Measurements from ENCODE around the gene C11orf54.
"Not testable (repeated sequence)": the region's sequence is repeated elsewhere in the genome, so short reads cannot be mapped to it uniquely, and the experiment has no call there.

The C11orf54 gene

GRCh38 chr11:93756748-93757147 lies 15.3 kb downstream of the C11orf54 start:
- no peak overlapping the region for H3K4me3 ChIP-seq (ENCODE audit: low read length, poor library complexity, severe bottlenecking)
- no peaks in the 10 kb centered on the region for H3K9me3 ChIP-seq (ENCODE audit: insufficient read depth, low read depth, low read length)
- no peaks in the 10 kb centered on the region for H3K9me2 ChIP-seq (replicated peaks; ENCODE audit: low read depth, low read length)
- H2AFZ ChIP-seq (ENCODE audit: low read length): no peak overlapping the region
- H3K79me2 ChIP-seq (ENCODE audit: insufficient read depth, low read length): no peaks in the 10 kb centered on the region
- no peaks in the 10 kb centered on the region for H3K27me3 ChIP-seq (ENCODE audit: insufficient read depth, low read length, poor library complexity, severe bottlenecking)
- no peak for TF ChIP-seq CTCF (conservative IDR thresholded peaks at IDR 0.05; ENCODE audit: low read length)
- TF ChIP-seq EZH2phosphoT487 (IDR thresholded peaks at IDR 0.05; ENCODE audit: borderline replicate concordance): no peak
- no peaks in the 10 kb centered on the region for H3K36me3 ChIP-seq (ENCODE audit: insufficient read depth, low read length)
- H3K4me1 ChIP-seq (ENCODE audit: insufficient read depth, low read length, poor library complexity, severe bottlenecking): no peaks in the 10 kb centered on the region
- no peak overlapping the region for H3K9ac ChIP-seq (ENCODE audit: low read depth, low read length, poor library complexity, severe bottlenecking)
- no peaks in the 10 kb centered on the region for H4K20me1 ChIP-seq (ENCODE audit: insufficient read depth, low read length, poor library complexity, severe bottlenecking)
- H3K4me2 ChIP-seq (ENCODE audit: low read depth, low read length, poor library complexity, severe bottlenecking): no peak overlapping the region
- no peaks in the 10 kb centered on the region for H3F3A ChIP-seq (ENCODE audit: low read depth)

GRCh38 chr11:93757301-93757700 lies 15.8 kb downstream of the C11orf54 start:
- no peaks in the 10 kb centered on the region for H3K9me3 ChIP-seq (ENCODE audit: insufficient read depth, low read depth, low read length)
- H3K4me3 ChIP-seq (ENCODE audit: low read length, poor library complexity, severe bottlenecking): no peak overlapping the region
- no peaks in the 10 kb centered on the region for H3F3A ChIP-seq (ENCODE audit: low read depth)
- H3K4me2 ChIP-seq (ENCODE audit: low read depth, low read length, poor library complexity, severe bottlenecking): no peak overlapping the region
- H3K79me2 ChIP-seq (ENCODE audit: insufficient read depth, low read length): no peaks in the 10 kb centered on the region
- no peak overlapping the region for H2AFZ ChIP-seq (ENCODE audit: low read length)
- TF ChIP-seq CTCF (conservative IDR thresholded peaks at IDR 0.05; ENCODE audit: low read length) (no peak), EZH2phosphoT487 (IDR thresholded peaks at IDR 0.05; ENCODE audit: borderline replicate concordance) (no peak)
- no peak overlapping the region for H3K9ac ChIP-seq (ENCODE audit: low read depth, low read length, poor library complexity, severe bottlenecking)
- H4K20me1 ChIP-seq (ENCODE audit: insufficient read depth, low read length, poor library complexity, severe bottlenecking): no peaks in the 10 kb centered on the region
- H3K4me1 ChIP-seq (ENCODE audit: insufficient read depth, low read length, poor library complexity, severe bottlenecking): no peaks in the 10 kb centered on the region
- no peaks in the 10 kb centered on the region for H3K27me3 ChIP-seq (ENCODE audit: insufficient read depth, low read length, poor library complexity, severe bottlenecking)
- H3K36me3 ChIP-seq (ENCODE audit: insufficient read depth, low read length): no peaks in the 10 kb centered on the region
- no peaks in the 10 kb centered on the region for H3K9me2 ChIP-seq (replicated peaks; ENCODE audit: low read depth, low read length)

- Histone ChIP-seq H3K9me3 (ENCODE audit: insufficient read depth, low read depth, low read length) (no peaks in the 10 kb centered on the region), H3K27me3 (ENCODE audit: insufficient read depth, low read length, poor library complexity, severe bottlenecking) (no peaks in the 10 kb centered on the region), H2AFZ (ENCODE audit: low read length) (no peak overlapping the region), H3K4me1 (ENCODE audit: insufficient read depth, low read length, poor library complexity, severe bottlenecking) (no peaks in the 10 kb centered on the region), H3K36me3 (ENCODE audit: insufficient read depth, low read length) (no peaks in the 10 kb centered on the region), H4K20me1 (ENCODE audit: insufficient read depth, low read length, poor library complexity, severe bottlenecking) (no peaks in the 10 kb centered on the region), H3K4me3 (ENCODE audit: low read length, poor library complexity, severe bottlenecking) (no peak overlapping the region), H3K4me2 (ENCODE audit: low read depth, low read length, poor library complexity, severe bottlenecking) (no peak overlapping the region), H3F3A (ENCODE audit: low read depth) (no peaks in the 10 kb centered on the region), H3K79me2 (ENCODE audit: insufficient read depth, low read length) (no peaks in the 10 kb centered on the region), H3K9ac (ENCODE audit: low read depth, low read length, poor library complexity, severe bottlenecking) (no peak overlapping the region), H3K9me2 (replicated peaks; ENCODE audit: low read depth, low read length) (no peaks in the 10 kb centered on the region)
- TF ChIP-seq CTCF (conservative IDR thresholded peaks at IDR 0.05; ENCODE audit: low read length): no peak
- TF ChIP-seq EZH2phosphoT487 (IDR thresholded peaks at IDR 0.05; ENCODE audit: borderline replicate concordance): no peak
These were observed 16.7 kb downstream of the C11orf54 start for GRCh38 chr11:93757924-93758865.

- not testable (repeated sequence) for H3K9ac ChIP-seq (ENCODE audit: low read depth, low read length, poor library complexity, severe bottlenecking); H3K4me1 ChIP-seq (ENCODE audit: insufficient read depth, low read length, poor library complexity, severe bottlenecking); H4K20me1 ChIP-seq (ENCODE audit: insufficient read depth, low read length, poor library complexity, severe bottlenecking); H3K27me3 ChIP-seq (ENCODE audit: insufficient read depth, low read length, poor library complexity, severe bottlenecking); H3K9me3 ChIP-seq (ENCODE audit: insufficient read depth, low read depth, low read length); H3K36me3 ChIP-seq (ENCODE audit: insufficient read depth, low read length); H3K79me2 ChIP-seq (ENCODE audit: insufficient read depth, low read length); H3K4me3 ChIP-seq (ENCODE audit: low read length, poor library complexity, severe bottlenecking); H3F3A ChIP-seq (ENCODE audit: low read depth); H3K9me2 ChIP-seq (replicated peaks; ENCODE audit: low read depth, low read length); H2AFZ ChIP-seq (ENCODE audit: low read length); H3K4me2 ChIP-seq (ENCODE audit: low read depth, low read length, poor library complexity, severe bottlenecking)
These were observed 17.7 kb downstream of the C11orf54 start for GRCh38 chr11:93759123-93759522.
